ENCODE measurements around the gene OGT. TPM values are rescaled to one million over a fixed set of nuclear protein-coding genes. Genes with fewer than 3 reads are reported as not detected.
"Not testable (repeated sequence)": the region's sequence is repeated elsewhere in the genome, so short reads cannot be mapped to it uniquely, and the experiment has no call there.

Gene OGT
- total RNA-seq: 323 TPM

DNA sequence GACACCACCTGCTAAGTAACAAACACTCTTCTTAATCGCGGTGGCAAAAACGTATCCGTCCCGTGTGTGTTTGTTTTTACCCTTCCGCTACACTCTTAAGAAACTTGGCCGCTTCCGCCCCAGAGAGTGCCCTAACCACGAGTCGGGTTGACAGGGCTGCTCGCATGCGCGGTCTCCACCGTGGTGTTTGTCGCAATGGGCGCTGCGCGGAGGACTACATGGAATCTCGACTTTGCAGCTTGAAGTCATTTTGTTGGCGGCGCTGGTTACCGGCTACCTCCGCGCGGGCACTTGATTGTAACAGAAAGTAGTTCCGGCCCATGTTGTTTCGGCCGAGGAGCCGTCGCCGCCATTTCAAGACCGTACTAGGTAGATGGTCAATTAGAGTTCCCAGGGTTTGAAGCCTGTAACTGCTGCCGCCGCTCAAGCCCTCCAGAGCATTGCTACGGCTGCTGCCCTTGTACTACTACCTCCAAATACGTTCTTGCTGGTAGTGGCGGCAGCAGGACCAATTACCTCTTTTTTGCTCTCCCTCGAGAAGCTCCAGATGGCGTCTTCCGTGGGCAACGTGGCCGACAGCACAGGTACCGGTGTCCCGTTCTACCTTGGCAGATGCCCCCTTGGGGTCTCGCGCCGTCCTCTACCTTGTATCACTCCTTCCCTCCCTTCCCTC lies at the start of gene OGT:
Gene OGT, plus strand, starts transcription at position 352 of the 673 bp plus-strand sequence. Its CDS starts 196 bp downstream, at position 548.
- no peaks in the 10 kb centered on the region for H3K27me3 ChIP-seq (ENCODE audit: insufficient read depth, low read length)
- no peaks in the 10 kb centered on the region for H3K9me3 ChIP-seq (ENCODE audit: low read depth, low read length)
- peak within 1 kb of the TSS; percentile 99 for H3K4me3 ChIP-seq (ENCODE audit: low read length)
- peaks cover 27% of the 10 kb centered on the region for H3K4me1 ChIP-seq (ENCODE audit: insufficient read depth, low read length)

- Histone ChIP-seq H3K9me3 (ENCODE audit: low read depth, low read length) (no peaks in the 10 kb centered on the region), H3K4me1 (ENCODE audit: insufficient read depth, low read length) (peaks cover 5% of the 10 kb centered on the region), H3K4me3 (ENCODE audit: low read length) (no peak overlapping the region), H3K27me3 (ENCODE audit: insufficient read depth, low read length) (no peaks in the 10 kb centered on the region)
Measured at GRCh38 chrX:71487814-71488213, 45.1 kb upstream of the OGT start.

- Histone ChIP-seq H3K27me3 (ENCODE audit: insufficient read depth, low read length) (no peaks in the 10 kb centered on the region), H3K9me3 (ENCODE audit: low read depth, low read length) (no peaks in the 10 kb centered on the region), H3K4me3 (ENCODE audit: low read length) (no peak overlapping the region), H3K4me1 (ENCODE audit: insufficient read depth, low read length) (peaks cover 4% of the 10 kb centered on the region)
Measured at GRCh38 chrX:71489540-71489939, 43.4 kb upstream of the OGT start.

GRCh38 chrX:71492231-71493065 lies 40.5 kb upstream of the OGT start:
- Histone ChIP-seq H3K4me3 (ENCODE audit: low read length) (peak overlapping the region; percentile 49), H3K4me1 (ENCODE audit: insufficient read depth, low read length) (peaks cover 4% of the 10 kb centered on the region), H3K27me3 (ENCODE audit: insufficient read depth, low read length) (no peaks in the 10 kb centered on the region), H3K9me3 (ENCODE audit: low read depth, low read length) (no peaks in the 10 kb centered on the region)

DNA sequence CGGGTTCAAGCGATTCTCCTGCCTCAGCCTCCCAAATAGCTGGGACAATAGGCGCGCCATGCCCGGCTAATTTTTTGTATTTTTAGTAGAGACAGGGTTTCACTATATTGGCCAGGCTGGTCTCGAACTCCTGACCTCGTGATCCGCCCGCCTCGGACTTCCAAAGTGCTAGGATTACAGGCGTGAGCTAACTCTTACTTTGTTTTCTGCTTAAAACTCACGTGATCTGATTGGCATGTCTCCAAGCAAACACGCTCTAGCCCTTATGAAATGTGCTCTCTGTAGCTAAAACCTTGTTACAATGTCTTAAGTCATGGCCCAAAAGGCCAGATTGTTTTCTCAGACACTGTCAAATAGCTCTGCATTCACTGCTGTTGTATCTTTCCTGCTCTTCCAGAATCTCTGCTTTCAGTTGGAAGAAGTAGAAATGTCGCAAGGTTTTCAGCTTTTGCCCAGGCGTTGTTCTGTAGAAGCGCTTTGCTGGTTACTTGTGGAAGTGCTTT lies 39.7 kb upstream of the OGT start:
- Histone ChIP-seq H3K9me3 (ENCODE audit: low read depth, low read length) (no peaks in the 10 kb centered on the region), H3K4me1 (ENCODE audit: insufficient read depth, low read length) (peaks cover 4% of the 10 kb centered on the region), H3K4me3 (ENCODE audit: low read length) (peak overlapping the region; percentile 49), H3K27me3 (ENCODE audit: insufficient read depth, low read length) (no peaks in the 10 kb centered on the region)

DNA sequence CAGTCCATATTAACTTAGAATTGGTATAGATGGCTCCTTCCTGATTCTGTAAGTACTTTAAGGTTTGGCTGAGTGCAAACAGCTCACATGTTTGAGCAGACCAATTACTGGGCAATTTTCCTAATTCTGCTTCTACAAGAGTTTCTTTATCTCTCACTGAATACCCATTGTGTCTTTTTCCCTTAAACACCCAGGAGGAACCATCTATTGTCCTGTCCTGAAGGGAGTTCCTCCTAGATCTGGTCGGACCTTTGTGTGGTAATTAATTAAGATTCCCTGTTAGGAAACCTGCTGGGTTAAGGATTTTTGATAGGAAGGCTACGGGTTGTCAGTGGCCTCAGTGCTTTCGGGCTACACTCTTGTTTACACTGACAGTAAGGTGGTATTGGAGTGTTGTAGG lies 36.9 kb upstream of the OGT start:
- not testable (repeated sequence) for H3K4me1 ChIP-seq (ENCODE audit: insufficient read depth, low read length); H3K9me3 ChIP-seq (ENCODE audit: low read depth, low read length); H3K4me3 ChIP-seq (ENCODE audit: low read length); H3K27me3 ChIP-seq (ENCODE audit: insufficient read depth, low read length)

- Histone ChIP-seq H3K27me3 (ENCODE audit: insufficient read depth, low read length) (no peaks in the 10 kb centered on the region), H3K4me1 (ENCODE audit: insufficient read depth, low read length) (peaks cover 4% of the 10 kb centered on the region)
Measured at GRCh38 chrX:71496476-71496875, 36.4 kb upstream of the OGT start.

DNA sequence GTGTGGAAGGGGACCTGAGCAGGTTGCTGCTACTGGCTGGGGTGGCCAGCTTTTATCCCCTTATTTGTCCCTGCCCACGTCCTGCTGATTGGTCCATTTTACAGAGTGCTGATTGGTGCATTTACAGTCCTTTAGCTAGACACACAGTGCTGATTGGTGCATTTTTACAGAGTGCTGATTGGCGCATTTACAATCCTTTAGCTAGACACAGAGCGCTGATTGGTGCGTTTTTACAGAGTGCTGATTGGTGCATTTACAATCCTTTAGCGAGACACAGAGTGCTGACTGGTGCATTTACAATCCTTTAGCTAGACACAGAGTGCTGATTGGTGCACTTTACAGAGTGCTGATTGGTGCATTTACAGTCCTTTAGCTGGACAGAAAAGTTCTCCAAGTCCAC lies 30.8 kb upstream of the OGT start:
- not testable (repeated sequence) for H3K4me3 ChIP-seq (ENCODE audit: low read length); H3K9me3 ChIP-seq (ENCODE audit: low read depth, low read length); H3K27me3 ChIP-seq (ENCODE audit: insufficient read depth, low read length); H3K4me1 ChIP-seq (ENCODE audit: insufficient read depth, low read length)

More at GRCh38 chrX:71496476-71496875, 36.4 kb upstream of the OGT start:
- Histone ChIP-seq H3K9me3 (ENCODE audit: low read depth, low read length) (no peaks in the 10 kb centered on the region), H3K4me3 (ENCODE audit: low read length) (no peak overlapping the region)

GRCh38 chrX:71504346-71504745 lies 28.6 kb upstream of the OGT start:
- Histone ChIP-seq H3K4me1 (ENCODE audit: insufficient read depth, low read length) (no peaks in the 10 kb centered on the region), H3K27me3 (ENCODE audit: insufficient read depth, low read length) (no peaks in the 10 kb centered on the region), H3K9me3 (ENCODE audit: low read depth, low read length) (no peaks in the 10 kb centered on the region), H3K4me3 (ENCODE audit: low read length) (no peak overlapping the region)

DNA sequence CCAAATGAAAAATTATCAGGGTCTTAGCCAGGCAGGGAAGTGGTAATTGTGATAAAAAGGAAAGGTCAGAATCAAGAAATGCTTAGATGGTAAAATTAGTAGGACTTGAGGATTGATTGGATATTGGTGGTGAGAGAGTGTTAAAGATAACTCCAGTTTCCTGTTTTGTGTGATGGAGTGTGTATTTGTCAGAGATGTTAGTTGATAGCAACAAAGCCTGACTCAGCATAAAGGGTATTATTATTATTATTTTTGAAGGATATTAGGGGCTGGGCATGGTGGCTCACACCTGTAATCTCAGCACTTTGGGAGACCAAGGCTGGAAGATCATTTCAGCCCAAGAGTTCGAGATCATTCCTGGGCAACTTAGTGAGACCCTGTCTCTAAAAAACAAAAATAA lies 23.6 kb upstream of the OGT start:
- Histone ChIP-seq H3K9me3 (ENCODE audit: low read depth, low read length) (no peaks in the 10 kb centered on the region), H3K4me3 (ENCODE audit: low read length) (no peak overlapping the region), H3K27me3 (ENCODE audit: insufficient read depth, low read length) (no peaks in the 10 kb centered on the region), H3K4me1 (ENCODE audit: insufficient read depth, low read length) (peaks cover 4% of the 10 kb centered on the region)

DNA sequence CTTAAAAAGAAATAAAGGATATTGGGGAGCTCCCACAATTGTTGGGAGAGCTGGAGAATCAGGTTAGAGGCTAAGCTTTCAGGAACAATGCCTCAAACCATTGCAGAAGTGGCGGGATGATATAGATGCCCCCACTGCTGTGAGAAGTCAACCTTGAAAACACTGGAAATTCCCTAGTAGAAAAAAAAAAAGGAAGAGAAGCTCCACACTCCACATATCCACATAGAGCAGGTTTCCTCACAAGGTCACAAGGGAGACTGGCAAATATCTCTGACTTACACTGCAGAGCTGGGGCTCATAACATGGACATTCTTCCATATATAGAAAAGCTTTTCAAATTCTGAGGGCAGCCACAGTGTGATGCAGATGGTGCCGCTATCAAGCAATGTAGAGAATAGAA lies 22.7 kb upstream of the OGT start:
- H3K27me3 ChIP-seq (ENCODE audit: insufficient read depth, low read length): no peaks in the 10 kb centered on the region
- H3K4me1 ChIP-seq (ENCODE audit: insufficient read depth, low read length): peaks cover 12% of the 10 kb centered on the region
- no peaks in the 10 kb centered on the region for H3K9me3 ChIP-seq (ENCODE audit: low read depth, low read length)
- H3K4me3 ChIP-seq (ENCODE audit: low read length): no peak overlapping the region

- not testable (repeated sequence) for H3K4me3 ChIP-seq (ENCODE audit: low read length); H3K27me3 ChIP-seq (ENCODE audit: insufficient read depth, low read length); H3K9me3 ChIP-seq (ENCODE audit: low read depth, low read length)
- H3K4me1 ChIP-seq (ENCODE audit: insufficient read depth, low read length): peaks cover 13% of the 10 kb centered on the region
Measured at GRCh38 chrX:71513731-71514130, 19.2 kb upstream of the OGT start.

- no peak overlapping the region for H3K4me3 ChIP-seq (ENCODE audit: low read length)
- H3K27me3 ChIP-seq (ENCODE audit: insufficient read depth, low read length): no peaks in the 10 kb centered on the region
- H3K9me3 ChIP-seq (ENCODE audit: low read depth, low read length): no peaks in the 10 kb centered on the region
- peaks cover 13% of the 10 kb centered on the region for H3K4me1 ChIP-seq (ENCODE audit: insufficient read depth, low read length)
Measured at GRCh38 chrX:71514367-71515037, 18.4 kb upstream of the OGT start.

DNA sequence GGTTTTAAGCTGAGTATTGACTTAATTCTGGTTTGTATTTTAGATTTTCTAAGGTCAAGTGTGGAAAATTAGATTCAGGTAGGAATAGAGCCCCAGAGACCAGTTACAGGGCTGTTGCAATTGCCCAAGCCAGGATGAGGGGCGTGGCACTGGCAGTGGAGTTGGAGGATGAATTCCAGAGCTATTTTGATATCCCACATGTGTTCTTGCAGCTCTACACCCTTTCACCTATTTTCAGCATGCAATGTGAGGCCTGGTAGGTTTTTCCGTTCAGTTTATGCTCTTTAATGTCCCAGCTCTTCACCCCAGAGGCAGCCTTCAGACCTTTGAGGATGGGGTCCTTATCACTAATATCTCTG lies 17.9 kb upstream of the OGT start:
- Histone ChIP-seq H3K27me3 (ENCODE audit: insufficient read depth, low read length) (no peaks in the 10 kb centered on the region), H3K9me3 (ENCODE audit: low read depth, low read length) (no peaks in the 10 kb centered on the region), H3K4me3 (ENCODE audit: low read length) (no peak overlapping the region), H3K4me1 (ENCODE audit: insufficient read depth, low read length) (peaks cover 13% of the 10 kb centered on the region)

DNA sequence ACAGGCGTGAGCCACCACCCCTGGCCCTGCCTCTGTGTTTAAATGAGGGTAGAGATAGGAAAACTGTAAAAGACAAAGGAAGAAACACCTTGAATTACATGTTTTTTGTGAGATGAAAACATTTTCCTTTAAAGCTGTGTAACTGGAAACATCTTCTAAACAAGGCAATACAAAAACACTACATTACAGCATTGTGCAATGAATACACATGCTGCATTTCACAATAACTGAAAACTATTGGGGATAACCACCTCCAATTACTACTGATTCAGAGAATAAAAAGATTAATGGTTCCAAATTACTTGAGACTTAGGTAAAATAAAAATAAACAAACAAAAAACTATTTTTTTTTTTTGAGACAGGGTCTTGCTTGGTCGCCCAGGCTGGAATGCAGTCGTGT lies 7.6 kb upstream of the OGT start:
- Histone ChIP-seq H3K9me3 (ENCODE audit: low read depth, low read length) (no peaks in the 10 kb centered on the region), H3K4me3 (ENCODE audit: low read length) (no peak overlapping the region), H3K27me3 (ENCODE audit: insufficient read depth, low read length) (no peaks in the 10 kb centered on the region), H3K4me1 (ENCODE audit: insufficient read depth, low read length) (no peaks in the 10 kb centered on the region)

Data from mononuclear cell (primary cell).